GM19351 (cell line): ENCODE results near the gene THAP2.
"Not testable (repeated sequence)": the region's sequence is repeated elsewhere in the genome, so short reads cannot be mapped to it uniquely, and the experiment has no call there.

Experiments used
- ATAC-seq: cut with Tn5 transposase; IDR thresholded peaks from one replicate; pipeline ENCODE4 v1.9.1; 2021; ENCODE audit warnings: mild to moderate bottlenecking, moderate library complexity; ENCODE audit not compliant: unreplicated experiment

Gene THAP2

DNA sequence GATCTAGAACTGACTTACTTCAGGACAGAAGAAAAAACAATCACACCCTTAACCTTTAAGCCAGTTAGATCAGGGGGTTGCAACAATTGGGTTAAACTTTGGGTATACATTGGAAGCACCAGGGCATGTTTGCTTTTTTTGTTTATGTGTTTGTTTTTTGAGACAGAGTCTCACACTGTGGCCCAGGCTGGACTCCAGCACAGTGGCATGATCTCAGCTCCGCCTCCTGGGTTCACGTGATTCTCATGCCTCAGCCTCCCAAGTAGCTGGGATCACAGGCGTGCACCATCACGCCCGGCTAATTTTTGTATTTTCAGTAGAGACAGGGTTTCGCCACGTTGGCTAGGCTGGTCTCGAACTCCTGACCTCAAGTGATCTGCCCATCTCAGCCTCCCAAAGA lies 38.1 kb downstream of the THAP2 start:
- ATAC-seq, result not testable (repeated sequence)

- ATAC-seq, result no peak
Observed at GRCh38 chr12:71702590-71702989, 38.5 kb downstream of the THAP2 start.

DNA sequence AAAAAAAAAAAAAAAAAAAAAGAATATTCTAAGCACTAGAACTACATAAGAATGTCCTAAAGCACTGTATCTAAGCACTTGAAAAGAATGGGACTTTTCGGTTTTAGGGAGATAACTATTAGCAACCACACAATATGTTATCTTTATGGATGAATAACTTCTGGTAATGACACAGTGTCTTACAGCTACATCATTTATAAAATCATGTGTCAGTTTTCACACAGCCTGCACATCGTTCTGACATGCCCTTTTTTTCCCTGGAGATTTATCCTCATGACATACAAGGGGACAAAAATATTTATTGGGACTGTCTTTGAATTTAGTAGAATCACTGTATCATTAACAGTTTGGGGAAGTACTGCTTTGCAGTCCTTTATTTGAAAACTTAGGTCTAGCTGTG lies 39.1 kb downstream of the THAP2 start:
- no peak for ATAC-seq

DNA sequence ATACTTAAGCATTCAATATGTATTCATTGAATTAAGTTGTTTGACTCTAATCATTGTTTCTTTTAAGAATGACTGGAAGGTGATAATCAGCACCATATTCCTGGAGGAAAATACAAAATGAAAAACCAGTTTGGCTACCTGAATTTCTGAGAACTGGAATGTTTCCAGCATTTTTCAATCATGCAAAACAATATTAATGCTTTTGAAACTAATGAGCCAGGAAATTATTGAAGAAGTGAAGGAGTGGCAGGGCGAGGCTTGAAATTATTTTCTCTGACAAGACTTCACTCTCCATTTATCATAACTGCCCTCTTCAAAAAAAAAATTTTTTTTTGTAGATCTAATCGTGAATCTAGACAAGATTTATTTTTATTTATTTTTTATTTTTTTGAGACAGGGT lies 40.8 kb downstream of the THAP2 start:
- no peak for ATAC-seq

GRCh38 chr12:71708658-71709057 lies 44.6 kb downstream of the THAP2 start:
- ATAC-seq, result no peak

GRCh38 chr12:71710276-71711125 lies 46.4 kb downstream of the THAP2 start:
- ATAC-seq, result no peak

GRCh38 chr12:71718611-71719010 lies 54.5 kb downstream of the THAP2 start:
- no peak for ATAC-seq

DNA sequence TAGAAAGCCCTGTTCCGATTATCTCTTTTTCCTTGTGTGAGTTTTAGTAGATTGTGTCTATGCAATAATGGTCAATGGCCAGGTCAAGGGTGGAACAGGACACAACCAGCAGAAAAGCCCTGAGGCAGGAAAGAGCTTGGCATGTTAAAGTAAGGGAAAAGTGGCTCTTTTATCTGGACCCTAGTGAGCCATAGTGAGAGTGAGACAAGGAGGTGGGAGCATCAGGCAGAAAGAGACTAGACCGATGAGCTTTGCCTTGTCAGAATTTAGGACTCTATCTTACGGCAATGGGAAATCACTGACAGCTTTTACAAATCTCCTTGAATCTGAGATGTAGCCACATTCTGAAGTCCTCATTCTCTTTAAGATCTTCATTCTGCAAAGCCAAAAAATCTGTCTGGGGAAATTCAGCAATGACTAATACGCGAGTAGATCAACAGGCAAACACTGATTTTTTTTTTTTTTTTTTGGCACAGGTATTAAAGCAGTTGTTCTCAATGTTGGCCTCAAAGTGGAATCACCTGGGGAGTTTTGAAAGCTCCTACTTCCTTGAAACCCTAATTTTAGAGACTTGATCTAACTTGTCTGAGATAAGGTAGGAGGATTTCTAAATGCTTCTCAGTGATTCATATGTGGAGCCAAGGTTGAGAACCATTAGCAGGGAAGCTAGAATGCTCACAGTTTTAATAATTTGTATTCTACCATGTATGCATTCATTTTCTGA lies 55.7 kb downstream of the THAP2 start:
- ATAC-seq, result no peak

GRCh38 chr12:71721783-71722505 lies 57.8 kb downstream of the THAP2 start:
- no peak for ATAC-seq

- no peak for ATAC-seq
Observed at GRCh38 chr12:71725011-71725410, 60.9 kb downstream of the THAP2 start.

DNA sequence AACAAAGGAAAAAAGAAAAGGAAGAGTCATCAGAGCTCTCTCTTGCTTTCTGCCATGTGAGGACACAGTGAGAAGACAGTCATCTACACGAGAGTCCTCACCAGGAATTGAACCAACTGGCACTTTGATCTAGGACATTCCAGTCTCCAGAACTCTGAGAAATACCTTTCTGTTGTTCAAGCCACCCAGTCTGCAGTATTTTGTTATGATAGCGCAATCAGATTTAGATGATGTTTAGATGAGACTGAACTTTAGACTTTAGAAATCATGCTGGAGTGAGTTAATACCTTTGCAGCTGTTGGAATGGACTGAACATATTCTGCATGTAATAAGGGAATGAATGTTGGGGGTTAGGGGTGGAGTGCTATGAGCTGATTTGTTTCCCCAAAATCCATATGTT lies 62.4 kb downstream of the THAP2 start:
- ATAC-seq, result no peak

DNA sequence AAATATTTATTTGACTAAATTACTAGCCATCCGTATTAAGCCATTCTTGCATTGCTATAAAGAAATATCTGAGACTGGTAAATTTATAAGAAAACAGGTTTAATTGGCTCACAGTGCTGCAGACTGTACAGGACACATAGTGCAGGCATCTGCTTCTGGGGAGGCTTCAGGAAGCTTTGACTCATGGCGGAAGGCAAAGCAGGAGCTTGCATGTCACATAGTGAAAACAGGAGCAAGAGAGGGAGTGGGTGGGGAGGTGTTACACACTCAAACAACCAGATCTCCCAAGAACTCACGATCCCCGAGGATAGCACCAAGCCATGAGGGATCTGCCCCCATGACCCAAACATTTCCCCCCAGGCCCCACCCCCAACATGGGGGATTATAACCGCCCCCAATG lies 63.9 kb downstream of the THAP2 start:
- ATAC-seq, result no peak
